OCI-M2 (cell line): ENCODE data around the gene GPD2.

ENCODE experiments used
- DNase-seq: peaks from one replicate; lab custom pipeline; 2025; ENCODE audit not compliant: unreplicated experiment; lab: John Stamatoyannopoulos, UW

Gene GPD2

DNA sequence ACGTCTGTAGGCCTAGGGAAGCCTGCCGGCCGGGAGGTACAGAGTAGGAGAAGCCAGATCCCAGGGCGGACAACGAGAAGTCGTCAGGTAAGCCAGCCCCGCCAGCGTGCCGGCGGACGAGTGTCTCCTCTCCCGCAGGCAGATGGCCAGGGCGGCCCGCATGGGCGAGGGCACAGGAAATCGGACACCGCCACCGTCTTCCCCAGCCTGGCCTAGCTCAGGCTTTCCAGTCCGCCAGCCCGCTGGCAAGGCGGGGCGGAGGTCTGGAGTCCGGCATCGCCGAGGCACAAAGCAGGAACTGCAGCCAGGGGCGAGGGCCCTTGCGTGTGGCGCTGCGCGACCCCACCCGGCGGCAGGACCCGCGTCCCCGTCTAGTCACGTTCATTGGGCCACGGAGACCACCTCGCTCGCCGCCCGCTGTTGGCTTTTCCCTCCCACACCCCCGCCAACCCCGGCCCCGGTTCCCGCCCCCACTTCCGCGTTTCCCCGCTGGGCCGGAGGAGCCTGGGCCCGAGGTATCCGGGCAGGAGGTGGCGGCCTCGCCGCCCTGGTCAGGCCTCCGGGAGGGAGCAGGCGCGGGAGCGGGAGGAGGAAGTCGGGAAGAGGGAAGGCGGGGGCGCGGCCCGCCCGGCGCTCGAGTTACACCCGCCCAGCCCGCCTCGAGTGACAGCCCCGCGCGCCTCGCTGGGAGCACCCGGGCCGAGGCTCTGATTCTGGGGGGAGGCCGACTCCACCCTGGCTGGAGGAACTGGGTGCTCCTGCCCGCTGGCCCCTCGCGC, at the start of gene GPD2:
Gene GPD2, plus strand, starts transcription at position 662 of the 779 bp plus-strand sequence. CDS start 39,727 bp downstream, outside the sequence.
- no peak for DNase-seq

DNA sequence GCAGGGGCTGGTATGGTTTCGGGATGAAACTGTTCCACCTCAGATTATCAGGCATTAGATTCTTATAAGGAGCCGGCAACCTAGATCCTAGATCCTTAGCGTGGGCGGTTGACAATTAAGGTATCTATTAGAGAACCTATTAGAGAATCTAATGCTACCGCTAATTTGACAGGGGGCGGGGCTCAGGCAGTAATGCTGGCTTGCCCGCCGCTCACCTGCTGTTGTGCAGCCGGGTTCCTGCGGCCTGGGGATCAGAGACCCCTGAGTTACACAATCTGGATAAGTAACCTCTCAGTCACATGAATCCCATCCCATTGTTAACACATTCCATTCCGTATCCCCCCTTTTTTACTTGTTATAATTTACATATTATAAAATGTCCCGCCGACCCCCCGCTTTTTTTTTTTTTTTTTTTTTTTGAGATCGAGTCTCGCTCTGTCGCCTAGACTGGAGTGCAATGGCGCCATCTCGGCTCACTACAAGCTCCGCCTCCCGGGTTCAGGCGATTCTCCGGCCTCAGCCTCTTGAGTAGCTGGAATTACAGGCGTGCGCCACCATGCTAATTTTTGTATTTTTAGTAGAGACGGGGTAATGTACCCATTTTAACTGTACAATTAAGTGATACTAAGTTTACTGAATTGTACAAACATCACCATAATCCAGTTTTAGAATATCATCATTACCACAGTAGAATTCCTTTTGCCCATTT, 42.0 kb upstream of the GPD2 start:
- no peak for DNase-seq

DNA sequence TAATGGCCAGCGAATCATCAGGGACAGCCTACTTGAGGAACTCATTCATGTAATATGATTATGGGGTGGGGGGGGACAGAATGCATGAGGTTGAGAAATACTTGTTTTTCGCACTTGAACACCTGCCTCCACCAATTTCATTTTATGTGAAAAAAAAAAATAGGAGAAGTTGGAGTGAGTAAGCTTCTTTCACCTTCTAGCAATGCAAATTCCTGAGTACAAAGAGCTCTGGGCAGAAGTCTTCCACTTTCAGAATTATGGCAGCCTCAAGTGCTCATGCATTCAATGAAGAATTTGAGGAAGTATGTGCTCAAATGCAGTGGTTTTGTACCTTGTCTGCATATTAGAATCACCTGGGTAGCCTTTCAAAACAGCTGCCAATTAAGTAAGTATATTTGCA, 40.1 kb upstream of the GPD2 start:
- DNase-seq: no peak

DNA sequence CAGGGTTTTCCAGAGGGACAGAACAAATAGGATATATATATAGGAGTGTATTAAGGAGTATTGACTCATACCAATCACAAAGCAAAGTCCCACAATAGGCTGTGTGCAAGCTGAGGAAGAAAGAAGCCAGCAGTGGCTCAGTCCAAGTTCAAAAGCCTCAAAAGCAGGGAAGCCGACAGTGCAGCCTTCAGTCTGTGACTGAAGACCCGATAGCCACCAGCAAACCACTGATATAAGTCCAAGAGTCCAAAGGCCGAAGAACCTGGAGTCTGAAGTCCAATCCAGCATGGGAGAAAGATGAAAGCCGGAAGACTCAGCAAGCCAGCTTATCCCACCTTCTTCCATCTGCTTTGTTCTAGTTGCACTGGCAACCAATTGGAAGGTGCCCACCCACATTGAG, 39.0 kb upstream of the GPD2 start:
- no peak for DNase-seq

DNA sequence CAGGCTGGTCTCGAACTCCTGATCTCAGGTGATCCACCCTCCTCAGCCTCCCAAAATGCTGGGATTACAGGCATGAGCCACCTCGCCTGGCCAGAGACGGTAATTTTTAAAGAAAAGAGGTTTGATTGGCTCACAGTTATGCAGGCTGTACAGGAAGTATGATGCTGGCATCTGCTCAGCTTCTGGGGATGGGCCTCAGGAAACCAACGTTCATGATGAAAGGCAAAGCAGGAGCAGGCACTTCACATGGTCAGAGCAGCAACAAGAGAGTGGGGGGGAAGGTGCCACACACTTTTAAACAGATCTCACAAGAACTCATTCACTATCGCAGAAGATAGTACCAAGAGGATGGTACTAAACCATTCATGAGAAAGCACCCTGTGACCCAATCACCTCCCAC, 38.0 kb upstream of the GPD2 start:
- DNase-seq: no peak

DNA sequence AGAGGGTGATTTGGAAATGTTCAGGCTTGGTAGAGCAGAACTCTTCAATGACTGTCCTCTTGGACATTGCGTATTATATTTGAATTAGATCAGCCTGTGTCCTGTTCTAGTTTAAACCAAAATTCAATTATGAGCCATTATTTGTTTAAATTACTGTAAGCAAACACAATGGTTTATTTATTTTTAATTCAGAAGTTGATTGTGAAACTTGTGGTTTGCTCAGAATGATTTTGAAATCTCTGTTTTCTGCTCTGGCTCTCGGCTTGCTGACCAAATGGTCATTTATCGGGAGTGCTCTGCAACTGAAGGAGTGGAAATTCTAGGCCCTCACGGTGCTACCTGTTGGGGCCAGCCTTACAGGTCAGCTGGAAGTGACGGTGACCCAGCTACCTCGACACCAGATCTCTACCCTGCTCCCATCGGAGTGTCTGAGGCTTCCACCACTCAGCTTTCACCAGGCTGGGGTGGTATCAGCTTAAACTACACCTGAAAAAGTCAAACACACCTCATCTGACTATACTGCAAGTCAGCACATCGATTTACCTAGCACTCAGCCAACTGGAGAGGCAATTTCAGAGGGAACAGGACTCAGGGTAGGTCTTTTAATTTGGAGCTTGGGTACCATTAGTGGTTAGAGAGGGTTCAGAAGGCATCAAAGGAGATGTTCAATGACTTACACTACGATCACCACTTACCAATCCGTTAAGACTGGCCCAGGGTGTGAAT, 36.8 kb upstream of the GPD2 start:
- DNase-seq: no peak

DNA sequence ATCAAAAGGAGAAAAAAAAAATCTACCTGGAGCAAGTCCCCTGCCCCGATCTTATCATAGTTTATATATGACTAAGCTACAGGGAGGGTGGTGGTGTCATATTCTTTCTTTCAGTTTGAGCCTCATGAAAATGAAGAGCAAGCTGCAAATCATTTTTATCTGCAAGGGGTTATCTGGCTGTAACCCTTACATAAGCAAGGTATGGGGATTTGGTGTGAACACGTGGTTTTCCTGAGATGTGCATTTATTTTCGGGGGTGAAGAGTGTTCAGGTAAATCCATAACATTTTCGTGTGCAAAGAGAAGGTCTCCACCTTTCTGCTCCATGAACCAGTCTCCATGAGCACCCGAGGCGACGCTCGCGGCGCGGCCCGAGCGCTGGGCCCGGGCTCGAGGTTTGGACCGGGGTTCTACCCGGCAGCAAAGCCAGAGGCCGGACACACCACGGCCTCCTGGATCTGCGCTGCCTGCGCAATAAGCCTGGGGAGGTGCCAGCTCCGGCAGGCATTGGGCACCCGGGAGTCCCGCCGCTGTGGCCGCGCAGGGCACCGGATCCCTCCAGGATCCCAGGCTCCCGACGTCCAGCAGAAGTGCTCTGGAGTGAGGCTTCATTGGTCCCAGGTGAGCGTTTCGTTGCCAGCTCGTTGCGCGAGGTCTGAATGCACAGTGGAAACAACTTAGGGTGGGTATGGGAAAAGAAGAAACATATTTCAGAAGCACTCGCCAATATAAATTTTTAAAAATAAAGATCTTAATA, 36.1 kb upstream of the GPD2 start:
- peak; percentile 50 for DNase-seq

DNA sequence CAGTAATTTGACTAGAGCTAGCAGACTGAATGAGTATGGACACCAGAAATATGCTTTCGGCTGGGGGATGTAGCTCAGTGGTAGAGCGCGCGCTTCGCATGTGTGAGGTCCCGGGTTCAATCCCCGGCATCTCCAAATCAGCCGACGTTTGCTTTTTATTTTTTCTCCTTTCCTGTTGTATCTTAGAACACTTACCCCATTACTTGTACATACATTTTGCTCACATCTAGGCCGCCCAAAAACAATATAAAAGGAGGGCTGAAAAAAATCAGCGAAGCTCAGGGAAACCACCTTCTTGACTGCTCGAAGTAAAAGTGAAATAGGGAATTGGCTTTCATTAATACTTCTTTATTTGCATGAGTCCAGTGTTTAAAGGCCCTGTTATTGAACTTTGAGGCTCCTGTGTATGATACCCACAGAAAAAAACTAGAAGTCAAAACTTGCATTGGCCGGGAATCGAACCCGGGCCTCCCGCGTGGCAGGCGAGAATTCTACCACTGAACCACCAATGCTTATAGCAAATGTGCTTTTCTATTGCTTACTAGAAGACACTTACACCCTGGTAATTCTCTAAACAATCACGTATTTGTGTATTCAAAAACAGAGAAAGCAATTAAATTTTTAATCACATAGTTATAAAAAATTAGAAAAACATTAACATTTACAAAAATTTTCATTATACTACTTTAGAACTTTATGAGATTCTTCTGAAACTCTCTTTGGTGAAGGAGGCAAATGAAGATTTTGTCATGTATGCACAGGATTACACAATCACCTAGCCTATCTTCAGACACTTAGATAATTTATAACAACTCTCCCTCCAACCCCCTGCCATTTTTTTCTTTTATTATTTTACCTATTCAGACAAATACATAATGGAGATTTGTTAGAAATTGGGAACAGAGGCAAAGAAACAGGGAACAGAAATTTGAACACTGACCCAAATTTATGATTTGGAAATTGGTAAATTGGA, 35.2 kb upstream of the GPD2 start:
- DNase-seq: peak; percentile 84

DNA sequence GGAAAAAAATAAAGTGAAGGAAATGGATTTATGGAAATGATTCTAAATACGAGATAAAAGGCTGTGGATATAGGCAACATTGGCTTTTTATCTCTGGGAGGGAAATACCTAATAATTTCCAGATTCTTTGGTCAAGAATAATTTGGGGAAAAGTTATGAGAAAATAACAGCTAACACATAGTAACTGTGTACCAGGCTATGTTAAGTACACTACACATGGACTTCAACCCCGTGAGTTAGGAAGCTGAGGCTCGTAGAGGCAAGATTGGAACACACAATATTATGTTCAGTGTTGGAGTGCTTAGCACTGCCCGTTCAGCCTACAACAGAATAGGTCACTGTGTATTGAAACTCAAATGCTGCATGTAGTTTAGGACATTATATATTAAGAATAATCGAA, 34.3 kb upstream of the GPD2 start:
- no peak for DNase-seq

DNA sequence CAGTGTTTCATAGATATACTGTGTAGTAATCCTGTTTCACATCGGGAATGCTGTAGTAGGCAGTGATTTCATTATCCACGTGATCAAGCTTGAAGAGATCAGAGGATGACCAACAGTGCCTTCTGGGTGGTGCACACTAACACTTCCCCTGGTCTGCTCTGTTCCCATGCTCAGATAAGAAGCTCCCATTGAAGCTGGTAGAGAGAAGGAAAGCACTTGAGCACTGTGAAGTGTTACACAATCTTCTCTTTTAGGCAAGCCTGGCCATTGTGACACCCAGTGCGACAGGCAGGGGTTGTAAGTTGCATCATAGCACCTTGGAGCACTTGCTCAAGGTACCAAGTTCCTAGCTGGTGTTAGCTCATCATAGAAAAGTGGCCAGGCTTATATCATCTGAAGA, 30.6 kb upstream of the GPD2 start:
- DNase-seq: no peak

DNA sequence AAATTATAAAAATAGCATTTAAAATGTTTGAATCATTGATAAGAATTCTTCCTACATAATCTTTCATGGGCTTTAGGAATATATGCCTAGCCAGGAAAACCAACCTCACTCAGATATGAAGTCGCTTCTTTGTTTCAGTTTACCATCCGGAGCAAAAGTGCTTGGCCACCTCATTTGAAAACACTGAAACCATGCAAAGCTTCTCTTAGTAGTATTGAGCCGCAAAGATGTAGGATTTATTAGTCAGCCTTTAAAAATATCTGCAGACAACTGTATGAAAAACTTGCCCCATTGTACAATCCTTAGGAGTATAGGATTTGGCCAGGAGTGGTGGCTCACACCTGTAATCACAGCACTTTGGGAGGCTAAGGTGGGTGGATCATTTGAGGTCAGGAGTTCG, 24.3 kb upstream of the GPD2 start:
- no peak for DNase-seq

DNA sequence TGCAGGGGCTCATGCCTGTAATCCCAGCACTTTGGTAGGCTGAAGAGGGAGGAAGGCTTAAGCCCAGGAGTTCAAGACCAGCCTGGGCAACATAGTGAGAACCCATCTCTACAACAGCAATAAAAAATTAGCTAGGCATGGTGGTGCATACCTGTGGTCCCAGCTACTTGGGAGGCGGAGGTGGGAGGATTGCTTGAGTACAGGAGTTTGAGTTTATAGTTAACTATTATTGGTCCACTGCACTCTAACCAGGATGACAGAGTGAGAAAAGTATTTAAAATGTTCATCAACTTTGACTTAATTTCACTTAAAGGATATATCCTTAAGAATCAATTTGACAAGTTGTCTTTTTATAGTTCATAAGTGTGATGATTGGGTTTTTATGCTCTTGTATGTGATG, 14.3 kb upstream of the GPD2 start:
- DNase-seq: no peak

DNA sequence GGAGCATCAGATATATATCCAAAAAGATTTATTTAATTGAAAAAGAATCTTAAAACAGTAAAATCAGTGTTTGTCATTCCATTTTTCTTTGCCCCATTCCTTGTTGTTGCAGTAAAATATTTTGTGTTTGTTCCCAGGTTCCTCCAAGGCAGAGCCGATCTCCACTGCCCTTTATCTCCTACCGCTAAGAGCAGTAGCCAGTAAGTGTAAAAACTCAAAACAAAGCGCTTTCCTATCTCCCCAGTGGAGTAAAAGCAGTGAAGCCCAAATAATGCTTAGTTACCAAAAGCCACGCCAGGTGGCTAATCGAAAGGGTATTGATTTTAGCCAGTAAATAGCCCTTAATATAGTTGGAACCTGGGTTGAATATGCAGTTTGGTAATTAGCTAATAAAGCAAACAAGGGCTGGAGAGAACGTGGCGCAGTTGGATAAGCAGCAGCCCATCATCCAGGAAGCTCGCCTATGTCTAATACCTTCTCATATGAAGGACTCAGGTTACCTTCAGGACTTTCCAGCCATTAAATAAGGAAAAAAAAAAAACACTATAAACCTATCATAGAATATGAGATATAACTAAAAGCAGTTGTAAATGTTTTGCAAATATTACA, 12.4 kb upstream of the GPD2 start:
- DNase-seq: no peak

DNA sequence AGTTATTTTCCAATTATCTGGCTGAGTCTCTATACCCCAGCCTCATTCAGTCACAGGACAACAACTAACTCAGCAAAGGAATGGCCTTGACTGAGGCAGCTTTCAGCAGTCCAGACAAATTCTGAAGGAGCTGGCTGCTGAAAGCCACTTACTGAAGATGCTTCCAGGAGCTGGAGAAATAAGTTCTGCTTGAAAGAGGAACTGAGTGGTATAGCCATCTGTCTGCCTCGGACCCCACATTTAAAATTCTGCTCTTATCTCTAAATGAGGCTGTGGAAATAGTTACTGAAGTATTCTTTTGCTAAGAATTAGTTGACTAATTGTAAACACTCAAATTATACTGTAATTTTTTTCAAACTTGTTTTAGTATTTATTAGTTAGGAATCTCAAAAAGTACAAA, 9.1 kb upstream of the GPD2 start:
- DNase-seq: no peak

DNA sequence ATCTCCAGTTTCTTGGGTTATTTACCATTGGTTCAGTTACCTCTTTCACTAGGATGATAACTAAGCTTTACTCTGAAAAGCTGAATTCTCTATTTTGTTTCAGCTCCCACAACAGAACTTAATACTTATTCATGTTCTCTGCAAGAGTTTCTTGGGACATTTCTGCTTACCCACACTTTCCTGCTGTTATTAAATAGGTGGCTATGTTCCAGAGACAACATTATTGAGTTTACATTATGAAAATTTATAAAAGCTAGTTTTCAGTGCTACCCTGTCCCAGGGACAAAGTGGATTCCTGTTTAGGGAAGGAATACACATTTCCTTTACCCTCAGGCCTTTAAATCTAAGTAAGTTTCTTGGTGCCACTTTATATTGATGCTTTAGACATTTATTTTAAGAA, 7.0 kb upstream of the GPD2 start:
- no peak for DNase-seq

DNA sequence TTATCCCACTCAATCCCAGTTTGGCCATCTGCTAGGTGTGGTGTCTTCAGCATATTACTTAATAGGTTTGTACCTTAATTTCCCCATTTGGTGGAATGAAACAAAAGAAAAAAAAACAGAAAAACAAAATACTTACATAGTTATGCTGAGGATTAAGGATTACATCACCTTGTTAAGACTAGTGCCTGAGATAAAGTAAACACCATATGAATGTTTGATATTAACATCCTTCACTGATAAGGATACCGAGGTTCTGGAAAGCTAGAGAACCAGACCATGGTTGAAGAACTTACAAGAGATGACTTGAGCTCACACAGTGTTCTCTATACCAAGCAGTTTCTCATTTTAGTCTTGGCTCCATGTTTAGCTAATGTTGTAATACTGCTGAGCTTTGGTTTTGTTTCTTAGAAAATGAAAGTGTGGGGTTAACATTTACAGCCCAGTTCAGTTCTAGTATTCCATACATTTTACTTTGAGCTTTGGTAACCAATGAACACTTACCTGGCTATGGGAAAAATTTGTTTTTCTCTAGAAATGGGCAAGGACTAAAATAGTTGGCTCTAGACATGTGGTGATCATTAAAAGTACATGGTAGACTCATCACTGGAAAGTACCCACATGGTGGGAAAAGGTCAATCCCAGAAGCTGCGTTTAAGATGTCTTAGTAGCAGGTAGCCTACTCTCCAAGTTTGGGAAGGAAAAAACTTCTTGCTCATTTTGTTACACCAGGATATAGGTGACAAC, 5.8 kb upstream of the GPD2 start:
- no peak for DNase-seq

DNA sequence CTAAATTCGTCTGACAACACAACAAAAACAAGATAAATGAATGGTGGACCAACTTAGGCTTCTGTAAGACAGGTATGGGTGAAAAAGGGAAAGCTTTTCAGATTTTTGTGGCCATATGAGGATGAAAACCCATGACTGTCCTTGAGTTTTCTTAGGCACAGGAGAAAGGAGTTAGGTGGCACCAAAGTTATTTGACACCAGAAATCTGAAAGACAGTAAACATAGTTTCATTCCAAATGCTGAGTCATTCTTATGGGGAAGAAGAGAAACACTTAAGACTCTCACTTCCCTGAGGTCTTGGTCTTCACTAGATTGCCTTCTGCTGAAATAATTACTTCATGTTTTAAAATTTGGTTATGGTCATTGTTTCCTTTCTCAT, 5.2 kb upstream of the GPD2 start:
- DNase-seq: no peak

DNA sequence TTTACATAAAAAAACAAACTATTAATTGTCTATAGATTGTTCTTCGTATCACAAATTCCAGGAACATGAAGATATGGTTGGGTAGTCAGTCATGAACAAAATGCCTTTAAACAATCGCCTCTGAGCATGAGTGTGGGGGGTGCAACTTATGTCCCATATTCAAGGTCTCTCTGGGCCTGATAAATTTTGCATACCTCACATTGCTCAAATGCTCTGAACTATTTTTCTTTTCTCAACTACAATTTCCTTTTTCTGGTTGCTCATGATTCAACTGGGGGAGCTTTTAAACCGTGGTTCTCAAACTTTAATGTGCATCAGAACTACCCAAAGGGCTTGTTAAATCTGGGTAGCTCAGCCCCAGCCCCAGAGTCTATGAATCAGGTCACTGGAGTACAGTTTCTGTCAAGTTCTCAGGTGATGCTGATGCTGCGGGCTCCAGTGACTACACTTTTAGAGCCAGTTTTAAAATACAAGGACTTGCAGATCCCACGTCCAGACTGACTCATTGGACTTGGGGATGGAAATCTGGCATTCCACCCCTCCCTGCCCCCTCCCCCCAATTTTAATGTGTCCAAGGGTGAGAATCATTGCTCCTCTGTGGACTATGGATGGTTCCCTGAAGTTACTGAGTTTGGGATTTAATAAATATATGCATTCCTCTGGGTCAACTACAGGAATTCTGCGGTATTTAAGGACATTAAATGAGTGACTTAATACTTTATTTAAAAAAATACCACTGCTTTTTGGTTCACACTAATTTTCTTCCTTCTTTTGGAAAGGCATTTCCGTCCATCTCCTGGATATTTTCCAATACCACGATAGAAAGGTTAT, 1.5 kb upstream of the GPD2 start:
- DNase-seq: no peak
